Breast epithelium (tissue), 4 donors: ENCODE results near the gene DTX4. TPM values are rescaled to one million over a fixed set of nuclear protein-coding genes. Genes with fewer than 3 reads are reported as not detected.

Source experiments
- DNase-seq, 2 donors: peaks; one replicate each; pipeline ENCODE4 v3.0.0-alpha.2; 2019; ENCODE audit warnings: low spot score in 2 of 2
- H3K27ac ChIP-seq, 2 donors: fragments of 200-600 bp; sonication (generic) in 1 of 2; one replicate each; pipeline ENCODE4 v1.5.1; 2016 to 2019; ENCODE audit warnings: mild to moderate bottlenecking in 1 of 2
- H3K27me3 ChIP-seq, 2 donors: fragments of 200-600 bp; sonication (generic) in 1 of 2; one replicate each; pipeline versions ENCODE4 v1.5.1 to v1.6.0; 2017 to 2019; ENCODE audit warnings: control low read depth in 1 of 2, mild to moderate bottlenecking in 1 of 2
- H3K36me3 ChIP-seq: fragments of 200-600 bp; one replicate; pipeline ENCODE4 v1.5.1; 2019
- H3K4me1 ChIP-seq, 2 donors: fragments of 200-600 bp; sonication (generic); one replicate each; pipeline ENCODE4 v1.5.1; 2016 to 2019; ENCODE audit warnings: control low read depth in 1 of 2
- H3K4me3 ChIP-seq, 3 donors: fragments of 200-600 bp; sonication (generic); 1 replicate in 2 of 3; 2 replicates in 1 of 3; pipeline ENCODE4 v1.5.1; 2016 to 2019; ENCODE audit warnings: mild to moderate bottlenecking in 3 of 3, moderate library complexity in 2 of 3
- H3K9me3 ChIP-seq, 2 donors: fragments of 200-600 bp; sonication (generic) in 1 of 2; one replicate each; pipeline ENCODE4 v1.5.1; 2016 to 2019; ENCODE audit warnings: control low read depth in 1 of 2
- POLR2A ChIP-seq: fragments of 450-650 bp; IDR thresholded peaks from one replicate; pipeline ENCODE4 v1.6.1; 2016; ENCODE audit warnings: antibody characterized with exemption, mild to moderate bottlenecking, moderate library complexity
- POLR2AphosphoS5 ChIP-seq, 3 donors: sonication (generic); formaldehyde crosslinking; IDR thresholded peaks; one replicate each; pipeline ENCODE4 v1.6.1; 2017; ENCODE audit warnings: antibody characterized with exemption in 3 of 3
- intact Hi-C: fragments of 100-400 bp; cut with DNase I; formaldehyde crosslinking; loops from one replicate; pipeline ENCODE4 v1.15.1; 2023; ENCODE audit warnings: low total_unique reads
- total RNA-seq, 3 donors: library from RNA; depleted of rRNA; stranded (reverse); fragments of >200 nt; gene quantifications; one replicate each; pipeline ENCODE4 v1.1.0, GENCODE V29; 2016
- TF ChIP-seq, protein P1 (sequence below), 3 donors: fragments of 450-650 bp; IDR thresholded peaks; one replicate each; pipeline ENCODE4 v1.5.1; 2016 to 2017; ENCODE audit warnings: antibody characterized with exemption in 3 of 3, mild to moderate bottlenecking in 3 of 3, moderate library complexity in 3 of 3

Gene DTX4
- total RNA-seq, 3 donors from 2014 or later = 7.5 to 22.9 (median 10.8) TPM

DNA sequence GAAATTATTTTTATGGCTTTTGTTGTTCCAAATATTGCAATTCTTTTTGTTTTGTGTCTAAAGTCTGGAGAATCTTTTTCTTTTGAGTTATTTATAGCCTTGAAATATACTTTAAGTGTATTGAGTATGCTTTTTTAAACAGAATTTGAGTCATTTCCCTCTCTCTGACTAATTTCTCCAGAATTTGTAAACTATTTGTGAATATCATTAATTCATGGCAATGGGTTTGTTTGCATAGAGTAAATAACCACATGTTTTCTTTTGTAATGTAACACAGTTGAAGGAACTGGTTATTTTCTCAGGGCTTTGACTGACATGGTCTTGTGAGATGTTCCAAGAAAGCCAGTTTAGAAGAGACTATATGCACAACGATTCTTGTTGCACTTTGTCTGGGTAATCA, 71.7 kb downstream of the DTX4 start:
- no peak overlapping the region for H3K27ac ChIP-seq
- no peaks in the 10 kb centered on the region for H3K36me3 ChIP-seq
- H3K4me1 ChIP-seq = no peaks in the 10 kb centered on the region
- no peak overlapping the region for H3K4me3 ChIP-seq
- intact Hi-C loops = no loop called here
- no peaks in the 10 kb centered on the region for H3K27me3 ChIP-seq
- no peak for DNase-seq
- H3K9me3 ChIP-seq = peaks cover 0 to 9% of the 10 kb centered on the region in 2 donors
- TF ChIP-seq POLR2A (no peak), POLR2AphosphoS5 (IDR thresholded peaks at IDR 0.05) (no peak)
- TF ChIP-seq, protein P1, sequence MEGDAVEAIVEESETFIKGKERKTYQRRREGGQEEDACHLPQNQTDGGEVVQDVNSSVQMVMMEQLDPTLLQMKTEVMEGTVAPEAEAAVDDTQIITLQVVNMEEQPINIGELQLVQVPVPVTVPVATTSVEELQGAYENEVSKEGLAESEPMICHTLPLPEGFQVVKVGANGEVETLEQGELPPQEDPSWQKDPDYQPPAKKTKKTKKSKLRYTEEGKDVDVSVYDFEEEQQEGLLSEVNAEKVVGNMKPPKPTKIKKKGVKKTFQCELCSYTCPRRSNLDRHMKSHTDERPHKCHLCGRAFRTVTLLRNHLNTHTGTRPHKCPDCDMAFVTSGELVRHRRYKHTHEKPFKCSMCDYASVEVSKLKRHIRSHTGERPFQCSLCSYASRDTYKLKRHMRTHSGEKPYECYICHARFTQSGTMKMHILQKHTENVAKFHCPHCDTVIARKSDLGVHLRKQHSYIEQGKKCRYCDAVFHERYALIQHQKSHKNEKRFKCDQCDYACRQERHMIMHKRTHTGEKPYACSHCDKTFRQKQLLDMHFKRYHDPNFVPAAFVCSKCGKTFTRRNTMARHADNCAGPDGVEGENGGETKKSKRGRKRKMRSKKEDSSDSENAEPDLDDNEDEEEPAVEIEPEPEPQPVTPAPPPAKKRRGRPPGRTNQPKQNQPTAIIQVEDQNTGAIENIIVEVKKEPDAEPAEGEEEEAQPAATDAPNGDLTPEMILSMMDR (IDR thresholded peaks at IDR 0.05) = no peak

DNA sequence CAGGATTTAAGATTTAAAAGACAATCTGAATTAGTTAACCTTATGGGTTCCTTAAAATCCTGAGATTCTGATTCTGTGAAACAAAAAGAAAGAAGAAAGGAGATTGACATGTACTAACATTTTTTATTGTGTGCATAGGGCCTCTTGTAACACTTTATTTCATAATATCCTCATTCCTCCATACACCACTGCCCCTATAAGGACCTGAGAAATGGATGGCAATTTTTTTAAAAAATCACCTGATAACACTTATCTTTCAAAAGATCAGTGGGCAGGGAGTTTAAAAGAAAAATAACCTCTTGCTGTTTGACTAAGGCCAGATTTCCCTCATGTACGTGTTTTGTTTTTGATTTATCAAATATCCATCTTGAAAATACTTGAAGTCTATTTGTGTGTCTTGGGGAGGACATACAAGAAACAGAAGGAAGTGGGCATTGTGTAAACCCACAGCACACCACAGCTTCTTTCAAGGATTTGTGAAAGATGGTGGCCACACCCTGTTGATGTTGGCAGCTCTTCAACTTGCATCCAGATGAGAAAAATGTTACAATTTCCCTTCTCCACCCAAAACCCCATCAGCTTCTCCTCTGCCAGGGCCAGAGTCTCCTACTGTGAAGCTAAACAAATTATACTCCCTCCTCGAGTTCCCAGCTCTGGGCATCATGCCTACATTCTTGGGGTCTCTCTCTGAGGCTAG, 75.7 kb downstream of the DTX4 start:
- Histone ChIP-seq H3K9me3 (no peaks in the 10 kb centered on the region), H3K4me3 (no peak overlapping the region), H3K27me3 (no peaks in the 10 kb centered on the region), H3K36me3 (no peaks in the 10 kb centered on the region), H3K27ac (no peak overlapping the region), H3K4me1 (no peaks in the 10 kb centered on the region)
- no peak for DNase-seq
- intact Hi-C loops = no loop called here
- no peak for TF ChIP-seq POLR2AphosphoS5 (IDR thresholded peaks at IDR 0.05)
- TF ChIP-seq, protein P1 (IDR thresholded peaks at IDR 0.05) = no peak
- peak; percentile 18 for TF ChIP-seq POLR2A

DNA sequence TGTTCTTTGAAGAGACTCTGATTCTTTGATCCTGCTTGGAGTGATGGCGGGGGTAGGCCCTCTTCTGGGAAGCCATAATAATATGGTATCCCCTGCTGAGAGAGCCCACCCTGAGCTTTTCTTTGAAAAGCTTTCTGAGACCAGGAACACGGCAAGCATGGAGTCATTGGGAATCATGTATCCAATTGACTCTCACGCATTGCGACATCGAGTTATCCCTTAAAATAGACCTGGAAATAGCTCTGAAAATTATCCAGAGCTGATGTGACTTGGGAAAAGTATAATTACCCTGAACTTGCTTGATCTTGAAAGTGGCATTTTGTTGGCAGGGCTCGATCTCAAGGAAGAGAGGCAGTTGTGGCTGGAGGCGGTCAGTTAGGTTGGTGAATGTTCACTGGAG, 77.6 kb downstream of the DTX4 start:
- Histone ChIP-seq H3K36me3 (no peaks in the 10 kb centered on the region), H3K4me1 (no peaks in the 10 kb centered on the region), H3K9me3 (no peaks in the 10 kb centered on the region)

DNA sequence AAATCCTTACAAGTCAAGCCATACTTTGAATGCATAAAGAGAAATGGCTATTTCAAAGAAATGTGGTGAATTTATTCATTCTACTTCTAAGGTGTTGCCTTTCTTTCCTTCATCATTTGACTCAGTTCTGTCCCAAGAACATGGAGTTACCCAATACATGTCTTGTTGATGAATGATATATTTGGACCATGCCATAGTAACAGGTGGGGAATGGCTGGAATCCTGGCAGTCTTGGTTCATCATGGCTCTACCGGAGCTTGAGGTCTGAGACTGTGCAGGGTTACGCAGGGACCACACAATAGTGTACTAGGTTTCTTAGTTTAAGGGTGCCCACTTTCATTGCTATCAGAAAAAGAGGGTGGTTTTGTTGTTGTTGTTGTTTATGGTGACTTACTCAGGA, 81.1 kb downstream of the DTX4 start:
- Histone ChIP-seq H3K36me3 (no peaks in the 10 kb centered on the region), H3K4me1 (no peaks in the 10 kb centered on the region), H3K27me3 (no peaks in the 10 kb centered on the region), H3K4me3 (no peak overlapping the region), H3K9me3 (no peaks in the 10 kb centered on the region), H3K27ac (no peak overlapping the region)
- intact Hi-C loops = no loop called here
- no peak for DNase-seq
- TF ChIP-seq, protein P1 (IDR thresholded peaks at IDR 0.05) = no peak
- TF ChIP-seq POLR2AphosphoS5 (IDR thresholded peaks at IDR 0.05) (no peak), POLR2A (no peak)

More for the DNA sequence above, 77.6 kb downstream of the DTX4 start:
- Histone ChIP-seq H3K4me3 (no peak overlapping the region), H3K27me3 (no peaks in the 10 kb centered on the region), H3K27ac (no peak overlapping the region)
- no peak for TF ChIP-seq POLR2AphosphoS5 (IDR thresholded peaks at IDR 0.05)
- TF ChIP-seq, protein P1 (IDR thresholded peaks at IDR 0.05) = no peak
- no peak for TF ChIP-seq POLR2A
- intact Hi-C loops = no loop called here
- no peak for DNase-seq

DNA sequence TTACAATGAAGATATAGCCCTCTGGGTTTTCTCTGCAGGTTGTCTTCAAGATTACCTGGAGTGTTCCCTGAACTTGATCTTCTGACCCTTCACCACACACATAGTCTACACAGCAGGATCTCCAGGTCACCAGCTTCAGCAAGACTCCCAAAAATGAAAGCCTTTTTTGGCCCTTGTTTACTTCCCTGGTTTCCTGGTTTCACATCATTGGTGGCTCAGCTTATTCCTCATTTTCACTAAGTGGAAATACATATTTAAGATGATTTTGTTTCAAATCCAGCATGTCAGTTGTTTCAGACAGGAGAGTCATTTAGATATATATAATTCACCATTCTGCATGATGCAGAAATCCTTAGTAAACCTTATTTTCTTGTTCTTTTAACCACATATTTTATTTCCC, 82.4 kb downstream of the DTX4 start:
- Histone ChIP-seq H3K9me3 (no peaks in the 10 kb centered on the region), H3K4me3 (no peak overlapping the region), H3K27me3 (no peaks in the 10 kb centered on the region), H3K27ac (no peak overlapping the region), H3K4me1 (no peaks in the 10 kb centered on the region), H3K36me3 (no peaks in the 10 kb centered on the region)
- DNase-seq = no peak
- TF ChIP-seq POLR2AphosphoS5 (IDR thresholded peaks at IDR 0.05) (no peak), POLR2A (no peak)
- TF ChIP-seq, protein P1 (IDR thresholded peaks at IDR 0.05) = no peak
- intact Hi-C loops = no loop called here
